HG03571 (cell line): Measurements from ENCODE around the gene TYRO3.

Source experiments
- ATAC-seq: cut with Tn5 transposase; IDR thresholded peaks from one replicate; pipeline ENCODE4 v1.9.1; 2021; ENCODE audit not compliant: unreplicated experiment

Gene TYRO3

DNA sequence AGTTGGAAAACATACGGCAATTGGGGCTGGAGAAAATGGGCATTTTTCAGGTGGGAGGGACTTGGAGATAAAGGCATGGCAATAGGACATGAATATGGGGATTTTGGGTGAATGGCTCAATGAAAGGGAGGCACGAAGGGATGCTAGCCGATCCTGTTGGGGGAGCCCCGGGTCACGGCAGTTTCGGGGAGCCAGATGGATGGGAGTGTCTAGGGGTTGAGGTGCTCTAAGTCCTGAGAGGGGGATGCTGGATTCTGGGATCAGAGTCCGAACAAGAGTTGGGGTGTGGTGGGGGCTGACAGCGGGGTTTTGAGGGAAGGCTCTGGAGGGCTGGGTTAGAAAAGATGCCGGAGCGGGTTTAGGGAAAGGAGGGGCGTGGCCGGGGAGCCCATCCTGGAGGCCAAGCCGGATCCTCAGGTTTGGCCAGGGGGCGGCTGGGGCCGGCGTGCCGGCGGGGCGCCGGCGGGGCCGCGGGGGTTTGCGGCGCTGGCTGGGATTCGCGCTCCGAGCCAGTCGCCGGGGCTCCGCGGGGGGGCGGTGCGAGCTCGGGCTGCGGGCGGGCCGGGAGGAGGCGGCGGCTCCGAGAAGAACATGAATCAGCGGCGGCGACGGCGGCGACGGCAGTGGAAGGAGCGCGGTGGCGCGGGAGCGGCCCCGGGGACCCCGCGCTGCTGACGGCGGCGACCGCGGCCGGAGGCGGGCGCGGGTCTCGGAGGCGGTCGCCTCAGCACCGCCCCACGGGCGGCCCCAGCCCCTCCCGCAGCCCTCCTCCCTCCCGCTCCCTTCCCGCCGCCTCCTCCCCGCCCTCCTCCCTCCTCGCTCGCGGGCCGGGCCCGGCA is at the start of gene TYRO3:
Gene TYRO3 (plus strand): TSS at position 813 of the 839 bp plus-strand sequence. CDS start 46 bp downstream, outside the sequence.
- no peak for ATAC-seq

DNA sequence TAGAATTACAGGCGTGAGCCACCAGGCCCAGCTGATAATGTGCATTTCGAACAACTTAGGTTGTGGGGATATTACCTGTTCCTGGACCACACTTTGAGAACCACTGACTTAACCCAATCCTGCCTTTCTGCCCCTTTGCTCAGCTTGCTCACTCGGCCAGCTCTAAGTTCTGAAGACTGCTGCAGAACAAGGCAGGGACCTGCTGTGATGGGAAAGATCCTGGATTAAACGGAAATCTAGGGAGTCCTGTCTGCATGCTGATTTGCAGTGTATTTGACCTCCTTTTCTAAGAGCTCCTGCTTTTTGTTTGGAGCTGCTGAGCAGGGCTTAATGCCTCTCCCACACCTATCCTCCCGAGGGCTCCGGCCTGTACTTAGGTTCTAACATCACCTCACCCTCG is 48.3 kb upstream of the TYRO3 start:
- no peak for ATAC-seq

DNA sequence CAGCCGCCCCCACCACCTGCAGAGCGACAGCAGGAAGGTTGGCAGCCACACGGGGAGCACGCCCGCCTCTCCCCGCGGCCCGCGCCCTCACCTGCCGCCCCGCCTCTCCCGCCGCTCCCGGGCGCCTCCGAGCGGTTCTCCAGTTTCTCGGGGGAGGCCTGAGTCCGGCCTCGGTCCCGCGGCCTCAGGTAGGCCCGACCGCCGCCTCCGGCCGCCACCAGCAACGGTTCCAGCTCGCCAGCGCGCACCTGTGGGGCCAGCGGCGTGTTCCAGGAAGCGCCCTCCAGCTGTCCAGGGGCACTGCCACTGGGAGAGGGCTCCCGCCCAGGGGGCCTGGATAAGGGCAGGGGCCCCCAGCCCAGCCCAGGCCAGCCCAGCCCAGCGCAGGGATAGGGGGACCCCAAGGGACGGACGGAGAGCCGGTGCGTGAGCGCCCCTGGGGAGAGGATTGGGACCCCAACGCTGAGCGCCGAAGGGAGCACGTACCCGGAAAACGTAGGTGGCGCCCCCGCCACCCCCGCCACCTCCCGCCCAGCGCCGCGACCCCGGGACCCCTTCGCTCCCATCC is 47.6 kb upstream of the TYRO3 start:
- no peak for ATAC-seq

DNA sequence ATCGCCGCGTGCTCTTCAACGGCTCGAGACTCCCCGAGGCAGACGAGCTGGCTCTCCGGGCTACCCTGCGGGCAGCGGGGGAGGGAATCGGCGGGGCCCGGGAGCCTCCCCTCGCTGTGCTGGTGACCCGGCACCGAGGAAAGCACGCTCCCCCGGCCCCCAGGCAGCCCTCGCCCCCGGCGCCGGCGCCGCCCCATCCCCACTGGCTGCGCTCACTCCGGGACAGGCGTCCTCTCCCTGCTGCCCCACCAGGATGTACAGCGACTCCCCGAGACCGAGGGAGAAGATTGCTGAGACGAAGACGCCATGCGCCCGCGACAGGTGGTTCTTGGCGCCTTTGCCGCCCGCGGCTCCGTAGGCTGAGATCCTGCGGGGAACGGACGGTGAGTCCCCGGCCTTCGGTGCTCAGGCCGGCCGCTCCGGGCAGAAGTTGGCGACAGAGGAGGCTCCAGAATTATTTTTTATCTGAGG is 47.1 kb upstream of the TYRO3 start:
- ATAC-seq: no peak

DNA sequence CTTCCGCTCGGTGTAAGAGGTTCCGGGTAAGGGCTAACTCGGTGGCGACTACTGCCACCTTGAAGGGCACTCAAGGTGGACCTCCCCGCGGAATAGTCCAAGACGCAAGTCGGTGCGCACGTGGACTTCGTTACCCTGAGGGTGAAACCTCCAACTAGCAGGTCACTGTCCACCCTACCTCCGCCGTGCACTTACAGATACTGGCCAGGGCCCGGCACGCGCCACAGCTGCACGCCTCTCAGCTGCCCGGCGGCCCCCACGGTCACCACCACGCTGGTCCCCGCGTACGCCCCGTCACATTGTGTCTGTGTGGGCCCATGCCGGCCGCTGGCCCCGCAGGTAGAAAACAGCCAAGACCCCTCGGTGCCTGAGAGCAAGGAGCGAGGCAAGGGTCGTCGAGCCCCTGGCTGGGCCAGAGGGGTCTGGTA is 46.5 kb upstream of the TYRO3 start:
- no peak for ATAC-seq

DNA sequence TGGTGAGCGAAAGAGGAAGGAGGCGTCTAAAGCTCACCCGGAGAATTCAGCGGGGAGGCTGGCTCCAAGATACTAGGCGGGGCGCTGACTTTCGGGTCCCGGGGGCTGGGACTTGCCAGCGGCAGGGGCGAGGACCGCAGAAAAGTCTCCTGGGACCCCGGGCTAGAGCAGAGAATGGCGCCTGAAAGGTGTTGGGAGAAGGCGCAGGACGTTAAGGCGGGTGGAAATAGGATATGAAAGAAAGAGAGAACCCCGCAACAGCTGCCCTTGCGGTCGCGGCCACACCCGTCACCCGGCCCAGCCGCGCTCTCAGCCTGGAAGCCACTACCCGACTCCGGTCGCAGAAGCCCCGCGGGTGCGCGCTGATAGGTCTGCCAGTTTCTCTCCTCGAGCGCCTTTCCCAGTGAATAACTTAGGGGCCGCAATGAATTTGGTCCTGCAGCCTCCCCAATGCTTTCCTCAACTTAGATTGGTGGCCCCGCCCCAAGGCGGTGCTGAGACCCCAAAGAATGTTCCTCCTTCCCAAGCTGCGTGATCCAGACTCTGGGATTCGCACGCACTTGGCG is 46.0 kb upstream of the TYRO3 start:
- no peak for ATAC-seq

DNA sequence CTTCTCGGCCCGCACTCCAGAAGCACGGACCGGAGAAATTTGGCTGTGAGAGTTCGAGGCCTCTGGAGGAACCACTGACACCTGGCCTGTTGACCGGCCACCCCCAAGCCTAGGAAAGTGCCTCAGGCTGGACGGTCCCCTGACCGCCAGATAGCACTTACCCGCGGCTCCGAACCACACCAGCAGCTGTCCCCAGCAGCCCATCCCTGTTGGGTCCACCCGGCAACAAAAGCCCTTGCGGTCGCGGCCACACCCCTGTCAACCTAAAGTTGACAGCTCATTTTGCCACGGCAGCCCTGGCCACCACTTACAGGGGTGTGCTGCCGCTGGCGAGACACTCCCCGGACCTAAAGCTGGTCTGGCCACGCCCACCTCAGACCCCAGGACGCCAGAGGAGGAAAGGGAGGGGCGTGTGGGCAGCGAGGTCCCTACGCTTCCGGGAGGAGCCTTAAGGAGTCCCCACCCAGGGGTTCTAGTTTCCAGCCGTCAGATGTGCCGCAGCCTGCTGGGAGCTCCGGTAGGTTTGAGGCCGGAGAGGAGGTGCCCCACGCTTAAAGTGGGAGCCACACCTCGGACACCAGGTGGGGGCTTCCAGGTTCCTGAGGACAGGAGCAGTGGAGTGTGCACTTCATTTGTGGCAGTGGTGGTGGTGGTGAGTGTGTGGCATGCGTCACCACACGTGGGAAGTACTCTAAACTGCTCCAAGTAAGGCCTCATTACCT is 45.3 kb upstream of the TYRO3 start, which contains the start of gene LTK:
Gene LTK (minus strand): TSS at position 322 of the 722 bp plus-strand sequence. CDS start 118 bp downstream, at position 204.
- ATAC-seq: no peak

DNA sequence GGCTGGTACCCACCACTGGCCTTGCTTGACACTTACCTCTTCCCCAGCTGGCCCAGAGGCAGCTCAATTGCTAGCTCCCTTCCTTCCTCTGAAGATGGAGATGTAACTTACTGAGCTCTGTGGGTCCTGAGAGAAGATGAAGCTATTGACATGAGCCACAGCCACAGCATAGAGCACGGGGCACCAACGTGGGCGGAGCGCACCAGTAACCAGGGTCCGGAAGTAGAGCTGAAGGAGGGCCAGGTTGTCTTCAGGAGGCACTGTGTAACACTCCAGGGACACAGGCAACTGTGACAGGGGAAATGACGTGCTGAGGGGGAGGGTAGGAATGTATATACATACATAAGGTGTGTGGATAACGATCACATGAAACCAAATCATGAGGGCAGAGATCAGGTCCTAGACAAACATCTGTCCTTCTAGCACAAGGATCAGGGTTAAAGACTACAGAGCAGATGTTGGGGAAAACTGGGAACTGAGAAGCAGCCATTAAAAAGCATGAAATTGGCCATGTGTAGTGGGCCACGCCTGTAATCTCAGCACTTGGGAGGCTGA is 41.0 kb upstream of the TYRO3 start:
- no peak for ATAC-seq

DNA sequence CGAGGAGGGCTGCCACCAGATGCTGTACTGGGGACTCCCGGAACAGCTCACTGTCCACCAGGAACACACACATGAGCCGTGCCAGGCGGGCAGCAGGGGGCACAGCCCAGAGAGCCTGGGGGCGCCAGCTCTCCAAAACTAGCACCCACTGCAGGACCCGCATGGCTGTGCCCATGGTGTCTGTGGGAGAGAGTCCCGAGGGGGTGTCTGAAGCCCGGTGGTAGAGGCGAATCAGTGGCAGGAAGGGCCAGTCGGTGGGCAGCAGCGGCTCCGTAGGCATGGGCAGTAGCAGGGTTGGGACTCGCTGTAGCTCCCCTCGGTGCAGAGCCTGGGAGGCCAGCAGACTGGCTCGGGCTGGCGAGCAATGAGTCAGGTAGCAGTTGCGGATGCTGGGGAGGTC is 38.4 kb upstream of the TYRO3 start:
- no peak for ATAC-seq

DNA sequence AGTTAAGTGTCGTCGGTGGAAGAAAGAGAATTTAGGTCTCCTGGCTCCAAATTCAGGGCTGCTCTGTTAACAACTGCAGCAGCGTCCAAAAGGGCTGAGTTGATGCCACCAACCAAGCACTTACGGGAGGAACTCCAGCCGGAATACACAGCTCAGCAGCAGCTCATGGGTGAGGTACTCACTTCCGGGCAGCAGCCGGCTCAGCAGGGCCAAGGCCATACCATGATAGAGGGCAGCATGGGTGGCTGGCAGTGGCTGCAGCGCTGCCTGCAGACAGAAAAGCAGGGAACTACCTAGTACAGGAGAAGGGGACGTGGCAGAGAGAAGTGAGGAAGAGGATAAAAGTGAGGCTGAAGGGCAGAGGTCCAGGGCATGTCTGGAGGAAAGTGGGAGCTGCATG is 37.4 kb upstream of the TYRO3 start:
- no peak for ATAC-seq

DNA sequence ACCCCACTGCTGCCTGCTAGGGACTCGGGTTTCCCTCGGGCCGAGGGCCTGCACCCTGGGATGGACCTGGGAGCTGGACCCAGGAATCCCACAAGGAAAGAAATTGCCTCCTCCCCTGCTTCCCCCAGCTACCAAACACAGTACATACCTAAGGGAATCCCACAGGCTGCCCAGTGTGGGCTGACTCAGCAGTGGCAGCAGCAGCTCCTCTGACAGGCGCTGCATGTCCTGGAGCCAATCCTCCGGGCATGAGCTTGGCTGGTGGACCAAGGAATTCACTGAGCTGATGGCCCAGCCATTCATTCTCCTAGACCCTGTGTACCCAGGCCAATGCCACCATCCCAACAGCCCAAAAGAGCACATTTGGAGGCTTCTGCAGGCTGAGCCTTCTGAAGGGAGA is 35.9 kb upstream of the TYRO3 start:
- no peak for ATAC-seq

DNA sequence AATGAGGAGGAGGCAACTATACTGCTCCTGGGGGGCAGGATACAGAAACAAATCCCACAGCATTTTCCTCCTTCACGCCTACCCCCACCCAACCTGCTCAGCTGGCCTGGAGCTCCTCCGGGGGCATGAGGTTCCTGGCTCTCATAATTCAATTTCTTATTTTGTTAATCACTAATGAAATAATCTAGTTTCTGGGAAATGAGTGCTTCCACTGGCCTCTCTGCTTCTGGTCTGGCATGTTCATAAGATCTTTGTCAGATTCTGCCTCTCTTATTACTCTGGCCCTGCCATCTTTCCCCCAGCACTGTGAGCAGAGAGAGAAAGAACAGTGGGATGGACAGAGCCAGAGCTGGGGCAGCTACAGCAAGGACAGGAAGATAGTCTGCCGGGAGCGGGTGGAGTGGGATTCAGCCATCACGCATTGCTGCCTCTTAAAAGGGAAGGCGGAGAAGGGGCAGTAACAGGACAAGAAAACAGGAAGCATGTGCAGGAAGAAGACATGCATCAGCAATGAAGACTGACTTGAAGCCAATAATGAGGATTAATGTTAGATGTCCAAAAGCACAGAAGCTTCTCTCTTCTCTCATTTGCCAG is 28.6 kb upstream of the TYRO3 start:
- ATAC-seq: no peak

DNA sequence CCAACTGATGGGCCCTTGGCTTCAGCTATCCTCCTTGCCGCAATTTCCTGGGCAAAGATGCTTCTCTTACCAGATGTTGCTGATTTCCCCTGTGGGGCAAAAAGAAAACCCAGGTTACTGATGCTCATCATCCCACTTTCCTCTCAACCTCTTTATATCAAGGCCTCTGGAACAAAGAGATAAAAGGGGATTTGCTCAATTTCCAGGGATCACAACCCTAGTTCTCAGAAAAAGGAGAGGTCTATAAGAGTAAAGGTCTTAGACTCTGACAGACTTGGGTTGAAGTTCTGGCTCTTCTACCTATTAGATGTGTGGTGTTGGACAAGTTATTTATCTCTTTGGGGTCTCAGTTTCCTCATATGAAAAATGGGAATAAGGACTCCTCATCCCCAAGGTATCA is 23.5 kb upstream of the TYRO3 start:
- ATAC-seq: no peak

DNA sequence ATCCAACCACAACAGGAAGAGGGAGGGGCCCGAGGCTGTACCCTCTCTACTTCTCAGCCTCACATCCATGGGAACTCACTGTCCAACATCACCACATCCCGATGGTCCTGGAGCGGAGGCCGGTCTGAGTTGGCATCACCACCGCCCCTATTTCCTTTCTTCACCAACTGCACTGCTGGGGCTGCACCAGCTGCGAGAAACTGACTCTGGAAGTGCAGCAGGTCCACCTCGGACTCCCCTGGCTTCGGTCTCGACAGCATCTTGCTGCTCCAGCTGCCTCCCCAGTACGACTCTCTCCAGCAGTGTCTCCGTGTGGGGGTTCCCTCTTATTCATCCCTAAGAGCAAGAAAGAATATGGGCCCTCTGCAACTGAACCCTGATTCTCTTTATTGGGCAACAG is 22.1 kb upstream of the TYRO3 start:
- ATAC-seq: no peak

DNA sequence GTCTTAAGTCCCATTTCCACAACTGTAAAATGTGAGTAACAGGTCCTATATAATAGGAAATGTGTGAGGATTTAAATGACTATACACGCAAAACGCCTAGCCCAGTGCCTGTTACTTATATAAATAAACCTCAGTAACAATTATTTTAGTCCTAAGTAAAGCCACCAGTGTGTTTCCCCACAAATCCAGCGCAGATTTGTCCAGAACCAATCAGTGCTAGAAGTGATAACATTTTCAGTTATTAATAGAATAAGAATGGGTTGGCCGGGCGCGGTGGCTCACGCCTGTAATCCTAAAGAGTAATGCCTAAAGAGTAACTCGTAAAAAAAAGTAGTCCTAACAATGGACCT is 15.5 kb upstream of the TYRO3 start:
- ATAC-seq: no peak

DNA sequence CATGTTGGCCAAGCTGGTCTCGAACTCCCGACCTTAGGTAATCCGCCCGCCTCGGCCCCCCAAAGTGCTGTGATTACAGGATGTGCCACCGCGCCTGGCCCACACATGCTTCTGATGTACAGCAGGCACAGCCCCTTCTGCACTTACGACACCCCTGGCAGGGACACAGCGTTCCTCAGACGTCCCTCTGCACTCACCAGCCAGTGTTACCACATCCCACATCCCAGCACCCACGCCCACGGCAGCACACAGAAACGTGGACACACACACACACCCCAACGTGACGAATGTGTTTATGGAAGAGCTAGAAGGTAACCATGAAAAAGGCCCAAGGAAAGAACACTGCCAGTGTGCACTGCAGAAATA is 14.4 kb upstream of the TYRO3 start:
- ATAC-seq: no peak

DNA sequence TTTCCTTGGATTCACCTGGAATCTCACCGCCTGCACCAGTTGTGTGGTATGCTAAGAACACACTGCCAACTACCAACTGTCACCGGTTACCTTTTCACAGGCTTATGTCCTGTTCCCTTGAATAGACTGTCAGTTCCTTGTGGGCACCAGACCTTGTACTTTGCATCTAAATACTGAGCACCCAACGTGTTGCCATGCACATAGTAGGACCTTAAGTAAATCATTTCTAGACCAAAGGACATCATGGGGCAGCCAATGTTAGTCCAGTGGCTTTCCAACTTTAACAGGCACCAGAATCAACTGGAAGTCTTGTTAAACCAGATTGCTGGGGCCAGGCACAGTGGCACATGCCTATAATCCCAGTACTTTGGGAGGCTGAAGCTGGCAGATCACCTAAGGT is 13.8 kb upstream of the TYRO3 start:
- no peak for ATAC-seq

DNA sequence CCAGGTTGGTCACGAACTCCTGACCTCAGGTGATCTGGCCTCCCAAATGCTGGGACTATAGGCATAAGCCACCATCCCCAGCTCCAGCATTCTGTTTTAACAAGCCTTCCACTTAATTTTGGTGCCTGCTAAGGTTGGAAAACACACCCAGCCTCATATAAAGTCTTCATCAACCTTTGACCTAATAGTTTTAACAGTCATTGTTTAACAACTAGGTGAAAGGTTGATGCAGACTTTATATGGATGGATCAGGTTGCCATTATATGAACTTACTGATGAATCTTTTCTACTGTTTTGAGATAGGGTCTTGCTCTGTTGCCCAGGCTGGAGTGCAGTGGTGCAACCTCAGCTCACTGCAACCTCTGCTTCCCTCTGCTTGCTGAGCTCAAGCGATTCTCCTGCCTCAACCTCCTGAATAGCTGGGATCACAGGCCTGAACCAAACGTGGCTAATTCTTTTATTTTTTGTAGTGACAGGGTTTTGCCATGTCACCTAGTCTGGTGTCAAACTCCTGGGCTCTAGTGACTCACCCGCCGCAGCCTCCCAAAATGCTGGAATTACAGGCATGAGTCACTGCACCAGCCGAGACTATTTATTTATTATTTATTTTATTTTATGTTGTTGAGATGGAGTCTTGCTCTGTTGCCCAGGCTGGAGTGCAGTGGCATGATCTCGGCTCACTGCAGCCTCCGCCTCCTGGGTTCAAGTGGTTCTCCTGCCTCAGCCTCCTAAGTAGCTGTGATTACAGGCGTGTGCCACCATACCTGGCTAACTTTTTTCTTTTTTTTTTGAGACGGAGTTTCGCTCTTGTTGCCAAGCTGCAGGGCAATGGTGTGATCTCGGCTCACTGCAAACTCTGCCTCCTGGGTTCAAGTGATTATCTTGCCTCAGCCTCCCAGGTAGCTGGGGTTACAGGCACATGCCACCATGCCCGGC is 11.9 kb upstream of the TYRO3 start:
- ATAC-seq: no peak

DNA sequence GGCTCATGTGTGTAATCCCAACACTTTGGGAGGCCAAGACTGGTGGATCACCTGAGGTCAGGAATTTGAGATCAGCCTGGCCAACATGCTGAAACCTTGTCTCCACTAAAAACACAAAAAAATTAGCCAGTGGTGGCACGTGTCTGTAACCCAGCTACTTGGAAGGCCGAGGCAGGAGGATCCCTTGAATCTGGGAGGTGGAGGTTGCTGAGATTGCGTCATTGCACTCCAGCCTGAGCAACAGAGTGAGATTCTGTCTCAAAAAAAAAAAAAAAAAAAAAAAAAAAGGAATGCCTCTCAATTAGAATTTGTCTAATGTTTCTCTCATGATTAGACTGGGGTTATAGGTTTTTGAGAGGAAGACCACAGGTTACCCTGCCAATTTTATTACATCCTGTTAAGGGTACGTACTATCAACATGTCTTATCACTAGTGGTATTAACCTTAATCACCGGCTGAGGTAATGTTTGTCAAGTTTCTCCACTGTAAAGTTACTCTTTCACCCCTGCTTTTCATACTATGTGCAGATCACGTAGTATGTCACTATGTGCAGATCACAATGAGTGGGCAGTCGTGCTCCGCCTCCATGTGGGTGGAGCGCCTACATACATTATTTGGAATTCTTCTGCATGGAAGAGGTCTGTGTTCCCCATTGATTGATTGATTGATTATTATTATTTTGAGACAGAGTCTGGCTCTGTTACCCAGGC is 8.8 kb upstream of the TYRO3 start:
- ATAC-seq: no peak
